ENCODE results near the gene SELENOF. TPM values are rescaled to one million over a fixed set of nuclear protein-coding genes. Genes with fewer than 3 reads are reported as not detected.
A peak's percentile ranks its signal among the peaks of the same experiment; 100 is the strongest.

The SELENOF gene
- total and polyA plus RNA-seq, 2 of the 13 experiments (the other 11 are each of a cell fraction or from before 2014, with no cell fraction given) = 133 to 163 TPM

DNA sequence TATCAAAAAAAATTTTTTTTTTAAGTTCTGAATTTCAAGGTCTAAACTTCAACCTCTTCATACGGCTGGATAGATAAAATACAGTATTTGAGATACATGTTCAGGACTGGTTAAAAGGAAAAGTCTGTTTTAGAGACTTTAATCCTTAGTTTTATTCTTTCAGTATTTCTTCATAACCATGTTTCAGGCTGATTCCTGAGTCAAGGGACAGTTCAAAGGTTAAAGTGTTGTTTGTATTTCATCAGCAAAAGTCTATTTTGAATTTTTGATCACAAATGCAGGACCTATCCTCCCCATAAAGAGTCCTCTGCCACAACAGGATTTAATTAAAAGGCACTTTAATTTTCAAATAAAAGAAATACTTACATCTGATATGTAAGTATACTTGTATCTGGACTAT is 53.5 kb downstream of the SELENOF start (continued):
- TF ChIP-seq CHD4 (IDR thresholded peaks at IDR 0.05; ENCODE audit: borderline replicate concordance, low read length) = peak; percentile 84; the same call in 1 of the 2 replicates
- TF ChIP-seq ZNF207 (IDR thresholded peaks at IDR 0.05; ENCODE audit: borderline replicate concordance) = no peak
- TF ChIP-seq, protein P1, sequence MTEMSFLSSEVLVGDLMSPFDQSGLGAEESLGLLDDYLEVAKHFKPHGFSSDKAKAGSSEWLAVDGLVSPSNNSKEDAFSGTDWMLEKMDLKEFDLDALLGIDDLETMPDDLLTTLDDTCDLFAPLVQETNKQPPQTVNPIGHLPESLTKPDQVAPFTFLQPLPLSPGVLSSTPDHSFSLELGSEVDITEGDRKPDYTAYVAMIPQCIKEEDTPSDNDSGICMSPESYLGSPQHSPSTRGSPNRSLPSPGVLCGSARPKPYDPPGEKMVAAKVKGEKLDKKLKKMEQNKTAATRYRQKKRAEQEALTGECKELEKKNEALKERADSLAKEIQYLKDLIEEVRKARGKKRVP (CRISPR knock-in tag; IDR thresholded peaks at IDR 0.05) = peak; percentile 23 to 85; a peak in 2 of 4 replicates
- peak; percentile 44; the same call in 1 of the 2 replicates for TF ChIP-seq NR2C2 (CRISPR knock-in tag; IDR thresholded peaks at IDR 0.05; ENCODE audit: borderline replicate concordance)
- TF ChIP-seq FOXA3 (CRISPR knock-in tag; IDR thresholded peaks at IDR 0.05) = peak; percentile 64; the same call in 1 of the 2 replicates
- TF ChIP-seq NR2F1 (CRISPR knock-in tag; IDR thresholded peaks at IDR 0.05) = peak in 1 of 2 experiments; percentile 43; a peak in 2 of 4 replicates
- TF ChIP-seq, protein P2, sequence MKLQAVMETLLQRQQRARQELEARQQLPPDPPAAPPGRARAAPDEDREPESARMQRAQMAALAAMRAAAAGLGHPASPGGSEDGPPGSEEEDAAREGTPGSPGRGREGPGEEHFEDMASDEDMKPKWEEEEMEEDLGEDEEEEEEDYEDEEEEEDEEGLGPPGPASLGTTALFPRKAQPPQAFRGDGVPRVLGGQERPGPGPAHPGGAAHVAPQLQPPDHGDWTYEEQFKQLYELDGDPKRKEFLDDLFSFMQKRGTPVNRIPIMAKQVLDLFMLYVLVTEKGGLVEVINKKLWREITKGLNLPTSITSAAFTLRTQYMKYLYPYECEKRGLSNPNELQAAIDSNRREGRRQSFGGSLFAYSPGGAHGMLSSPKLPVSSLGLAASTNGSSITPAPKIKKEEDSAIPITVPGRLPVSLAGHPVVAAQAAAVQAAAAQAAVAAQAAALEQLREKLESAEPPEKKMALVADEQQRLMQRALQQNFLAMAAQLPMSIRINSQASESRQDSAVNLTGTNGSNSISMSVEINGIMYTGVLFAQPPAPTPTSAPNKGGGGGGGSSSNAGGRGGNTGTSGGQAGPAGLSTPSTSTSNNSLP (IDR thresholded peaks at IDR 0.05; ENCODE audit: low read depth, low read length) = peak; percentile 65; the same call in 1 of the 2 replicates
- peak; percentile 69 for TF ChIP-seq NCOR1 (IDR thresholded peaks at IDR 0.05; ENCODE audit: borderline replicate concordance, low read length)
- TF ChIP-seq HNF4G (IDR thresholded peaks at IDR 0.05; ENCODE audit: borderline replicate concordance, low read depth, low read length) = peak; percentile 71
- TF ChIP-seq HNF4G (CRISPR knock-in tag; IDR thresholded peaks at IDR 0.05; ENCODE audit: borderline replicate concordance, low read depth) = no peak
- TF ChIP-seq HDAC1 (CRISPR knock-in tag; IDR thresholded peaks at IDR 0.05) = no peak
- TF ChIP-seq NR2F6 (IDR thresholded peaks at IDR 0.05) = peak; percentile 34; the same call in 1 of the 2 replicates
- TF ChIP-seq NR2F6 (CRISPR knock-in tag; IDR thresholded peaks at IDR 0.05) = no peak
- TF ChIP-seq FOXA1 (IDR thresholded peaks at IDR 0.05) = no peak
- TF ChIP-seq FOXA1 (CRISPR knock-in tag; IDR thresholded peaks at IDR 0.05) = peak; percentile 48; the same call in 1 of the 2 replicates
- no peak for TF ChIP-seq MAFK (conservative IDR thresholded peaks at IDR 0.05 in 1 of 2, IDR thresholded peaks at IDR 0.05 in 1 of 2; ENCODE audit: low read length in 2 of 2)
